BJ (cell line): ENCODE data around the gene NGF. TPM values are rescaled to one million over a fixed set of nuclear protein-coding genes. Genes with fewer than 3 reads are reported as not detected.

Experiments
- CTCF ChIA-PET: fragments of 350-600 bp; formaldehyde crosslinking; extraction: SDS; loops from one replicate; lab custom pipeline; 2021; ENCODE audit warnings: antibody characterized with exemption, inconsistent platforms; lab: Yijun Ruan, JAX
- POLR2A ChIA-PET: fragments of 300-600 bp; sonication (Branson Sonifier 250); formaldehyde crosslinking; extraction: SDS; loops from one replicate; lab custom pipeline; 2021; ENCODE audit warnings: antibody characterized with exemption; lab: Charles Lee
- DNase-seq: peaks from one replicate; pipeline ENCODE4 v3.0.0-alpha.2; 2011; ENCODE audit warnings: low read depth
- H3K27me3 ChIP-seq: 2 replicates; pipeline ENCODE4 v1.6.0; 2011; ENCODE audit warnings: low read length; ENCODE audit not compliant: control insufficient read depth, insufficient read depth
- H3K36me3 ChIP-seq: 2 replicates; pipeline ENCODE4 v1.5.1; 2011; ENCODE audit warnings: low read length; ENCODE audit not compliant: control insufficient read depth, insufficient read depth
- H3K4me3 ChIP-seq: 2 replicates; pipeline ENCODE4 v1.5.1; 2011; ENCODE audit warnings: low read depth, mild to moderate bottlenecking, control low read depth, low read length
- CTCF ChIP-seq: IDR thresholded peaks from 2 replicates; pipeline ENCODE4 v1.5.1; 2011; ENCODE audit warnings: low read depth, mild to moderate bottlenecking, control low read depth, inconsistent platforms, low read length, moderate library complexity; ENCODE audit not compliant: insufficient read depth
- polyA plus RNA-seq: library from polyadenylated mRNA; depleted of rRNA; stranded (reverse); fragments of >200 nt; gene quantifications from 2 replicates; pipeline ENCODE4 v1.2.3, GENCODE V29; 2011

The NGF gene
- polyA plus RNA-seq, 1 experiment: 49.6 TPM

GRCh38 chr1:115356356-115356755 is 18.3 kb upstream of the NGF start:
- ChIA-PET CTCF (interaction anchor here (0.9 to 1.2 kb wide), 3 partner anchors 9 to 150 kb away, joined by 3 to 4 read pairs (median 3); no protein-coding TSS in a partner anchor), POLR2A (no interaction called here)
- no peak for TF ChIP-seq CTCF
- H3K27me3 ChIP-seq: no peaks in the 10 kb centered on the region
- DNase-seq: no peak
- H3K36me3 ChIP-seq: no peaks in the 10 kb centered on the region
- no peak overlapping the region for H3K4me3 ChIP-seq

- ChIA-PET CTCF (interaction anchor here (1.1 to 2.0 kb wide), 2 partner anchors 9 kb away, joined by 3 to 8 read pairs; no protein-coding TSS in a partner anchor), POLR2A (no interaction called here)
Observed at GRCh38 chr1:115355069-115355468, 17.0 kb upstream of the NGF start.

GRCh38 chr1:115351143-115351542 is 13.1 kb upstream of the NGF start:
- no peak overlapping the region for H3K4me3 ChIP-seq
- ChIA-PET CTCF (no interaction called here), POLR2A (no interaction called here)
- no peak for TF ChIP-seq CTCF
- H3K27me3 ChIP-seq: no peaks in the 10 kb centered on the region
- H3K36me3 ChIP-seq: no peaks in the 10 kb centered on the region
- DNase-seq: no peak

More at GRCh38 chr1:115355069-115355468, 17.0 kb upstream of the NGF start:
- no peak for DNase-seq
- no peak overlapping the region for H3K4me3 ChIP-seq
- H3K27me3 ChIP-seq: no peaks in the 10 kb centered on the region
- no peak for TF ChIP-seq CTCF
- no peaks in the 10 kb centered on the region for H3K36me3 ChIP-seq

GRCh38 chr1:115348636-115349035 is 10.6 kb upstream of the NGF start:
- Histone ChIP-seq H3K27me3 (no peaks in the 10 kb centered on the region), H3K36me3 (no peaks in the 10 kb centered on the region), H3K4me3 (no peak overlapping the region)
- CTCF ChIA-PET: interaction anchor here (0.8 to 1.7 kb wide), 4 partner anchors 16 to 209 kb away, joined by 3 to 5 read pairs (median 4); no protein-coding TSS in a partner anchor
- no peak for DNase-seq
- POLR2A ChIA-PET: no interaction called here
- no peak for TF ChIP-seq CTCF

- H3K4me3 ChIP-seq: no peak overlapping the region
- no peaks in the 10 kb centered on the region for H3K36me3 ChIP-seq
- no peak for DNase-seq
- H3K27me3 ChIP-seq: no peaks in the 10 kb centered on the region
- no peak for TF ChIP-seq CTCF
- ChIA-PET CTCF (interaction anchor here (1.7 kb wide), 1 partner anchor 17 kb away, joined by 5 read pairs; no protein-coding TSS in a partner anchor), POLR2A (interaction anchor here (0.6 kb wide), 1 partner anchor 123 kb away, joined by 4 read pairs; no protein-coding TSS in a partner anchor)
Observed at GRCh38 chr1:115347282-115347681, 9.2 kb upstream of the NGF start.
